Lower lobe of right lung (tissue), 2 donors: ENCODE data around the gene TES. TPM values are rescaled to one million over a fixed set of nuclear protein-coding genes. Genes with fewer than 3 reads are reported as not detected.

Source experiments
- ATAC-seq, 2 donors: fragments of 200-7000 bp; cut with Tn5 transposase; one replicate each; pipeline ENCODE4 v1.9.1; 2020 to 2022; ENCODE audit warnings: mild to moderate bottlenecking in 2 of 2, moderate library complexity in 2 of 2
- DNase-seq: peaks from one replicate; pipeline ENCODE4 v3.0.0-alpha.2; 2020
- H3K27ac ChIP-seq: fragments of 200-600 bp; one replicate; pipeline ENCODE4 v1.8.0; 2022
- H3K27me3 ChIP-seq: fragments of 200-600 bp; one replicate; pipeline ENCODE4 v1.8.0; 2022; ENCODE audit warnings: low read depth
- H3K36me3 ChIP-seq: fragments of 200-600 bp; one replicate; pipeline ENCODE4 v1.8.0; 2022; ENCODE audit warnings: mild to moderate bottlenecking
- H3K4me1 ChIP-seq: fragments of 200-600 bp; one replicate; pipeline ENCODE4 v1.8.0; 2022
- H3K4me3 ChIP-seq: fragments of 200-600 bp; one replicate; pipeline ENCODE4 v1.8.0; 2022; ENCODE audit warnings: mild to moderate bottlenecking
- H3K9me3 ChIP-seq: fragments of 200-600 bp; one replicate; pipeline ENCODE4 v1.8.0; 2022
- intact Hi-C: fragments of 100-400 bp; cut with DNase I; formaldehyde crosslinking; loops from one replicate; pipeline ENCODE4 v1.11.0; 2022
- total RNA-seq: library from RNA; stranded (reverse); fragmentation: NEBNext Ultra II Directional; extraction: Animal tissue kit (Norgen Biotek cat#: 25700); gene quantifications from one replicate; pipeline ENCODE4 v1.2.1, GENCODE V29; 2021
- TF ChIP-seq, protein P1 (sequence below): fragments of 200-600 bp; IDR thresholded peaks from one replicate; pipeline ENCODE4 v1.8.0; 2022; ENCODE audit warnings: antibody characterized with exemption, mild to moderate bottlenecking
- donor health status: DM: no; HTN: yes; CAD: no; lungs with severe emphysema.

TES gene
- total RNA-seq, 1 donor from 2014 or later: 74.5 TPM

DNA sequence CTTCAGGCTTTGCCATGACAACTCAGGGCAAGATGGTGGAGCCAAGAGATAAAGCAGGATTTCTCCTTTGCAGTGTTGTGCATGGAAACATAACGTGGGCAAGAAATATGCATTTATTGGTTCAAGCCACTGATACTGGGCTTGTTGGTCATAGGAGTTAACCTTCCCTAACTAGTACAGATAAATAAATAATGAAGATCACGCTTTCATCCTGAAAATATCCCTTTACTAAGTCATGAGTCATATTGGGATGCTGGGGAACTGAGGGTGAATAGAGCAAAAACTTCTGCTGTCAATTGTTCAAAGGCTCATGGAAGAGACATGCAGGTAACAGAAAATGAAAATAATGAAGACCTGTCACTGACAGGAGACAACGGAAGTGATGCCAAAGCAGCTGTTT, 55.5 kb downstream of the TES start:
- Histone ChIP-seq H3K27ac (no peak overlapping the region), H3K36me3 (no peaks in the 10 kb centered on the region), H3K4me1 (peaks cover 6% of the 10 kb centered on the region), H3K9me3 (no peaks in the 10 kb centered on the region), H3K4me3 (no peak overlapping the region), H3K27me3 (no peaks in the 10 kb centered on the region)
- intact Hi-C loops: loop anchor here (10.0 kb wide), 1 partner anchor 259 kb away; the partner anchor contains the start of gene CAV1
- TF ChIP-seq, protein P1, sequence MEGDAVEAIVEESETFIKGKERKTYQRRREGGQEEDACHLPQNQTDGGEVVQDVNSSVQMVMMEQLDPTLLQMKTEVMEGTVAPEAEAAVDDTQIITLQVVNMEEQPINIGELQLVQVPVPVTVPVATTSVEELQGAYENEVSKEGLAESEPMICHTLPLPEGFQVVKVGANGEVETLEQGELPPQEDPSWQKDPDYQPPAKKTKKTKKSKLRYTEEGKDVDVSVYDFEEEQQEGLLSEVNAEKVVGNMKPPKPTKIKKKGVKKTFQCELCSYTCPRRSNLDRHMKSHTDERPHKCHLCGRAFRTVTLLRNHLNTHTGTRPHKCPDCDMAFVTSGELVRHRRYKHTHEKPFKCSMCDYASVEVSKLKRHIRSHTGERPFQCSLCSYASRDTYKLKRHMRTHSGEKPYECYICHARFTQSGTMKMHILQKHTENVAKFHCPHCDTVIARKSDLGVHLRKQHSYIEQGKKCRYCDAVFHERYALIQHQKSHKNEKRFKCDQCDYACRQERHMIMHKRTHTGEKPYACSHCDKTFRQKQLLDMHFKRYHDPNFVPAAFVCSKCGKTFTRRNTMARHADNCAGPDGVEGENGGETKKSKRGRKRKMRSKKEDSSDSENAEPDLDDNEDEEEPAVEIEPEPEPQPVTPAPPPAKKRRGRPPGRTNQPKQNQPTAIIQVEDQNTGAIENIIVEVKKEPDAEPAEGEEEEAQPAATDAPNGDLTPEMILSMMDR: no peak
- DNase-seq: no peak
- ATAC-seq: no peak

DNA sequence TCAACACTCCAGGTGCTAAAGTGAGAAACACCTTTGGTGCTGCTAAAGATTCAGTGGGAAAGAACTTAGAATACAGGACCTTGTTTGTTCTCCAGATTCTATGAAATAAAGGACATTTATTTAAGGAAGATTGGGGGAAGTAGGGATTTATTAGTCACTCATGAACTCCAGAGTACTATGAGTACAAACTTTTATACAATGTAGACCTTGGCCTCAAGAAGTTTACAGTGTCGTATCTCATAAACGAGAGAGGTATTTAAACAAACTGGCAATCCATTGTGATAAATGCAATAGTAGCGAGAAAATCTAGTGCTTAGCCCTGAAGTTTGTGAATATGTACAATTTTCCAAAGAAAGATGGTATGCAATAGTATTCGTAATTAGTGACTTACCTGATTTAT, 59.1 kb downstream of the TES start:
- Histone ChIP-seq H3K27me3 (no peaks in the 10 kb centered on the region), H3K27ac (no peak overlapping the region), H3K36me3 (no peaks in the 10 kb centered on the region), H3K4me1 (peaks cover 22% of the 10 kb centered on the region), H3K9me3 (no peaks in the 10 kb centered on the region), H3K4me3 (no peak overlapping the region)
- DNase-seq (no peak), ATAC-seq (no peak)
- TF ChIP-seq, protein P1: no peak
- intact Hi-C loops: loop anchor here (10.0 kb wide), 1 partner anchor 255 kb away; the partner anchor contains the start of gene CAV1

DNA sequence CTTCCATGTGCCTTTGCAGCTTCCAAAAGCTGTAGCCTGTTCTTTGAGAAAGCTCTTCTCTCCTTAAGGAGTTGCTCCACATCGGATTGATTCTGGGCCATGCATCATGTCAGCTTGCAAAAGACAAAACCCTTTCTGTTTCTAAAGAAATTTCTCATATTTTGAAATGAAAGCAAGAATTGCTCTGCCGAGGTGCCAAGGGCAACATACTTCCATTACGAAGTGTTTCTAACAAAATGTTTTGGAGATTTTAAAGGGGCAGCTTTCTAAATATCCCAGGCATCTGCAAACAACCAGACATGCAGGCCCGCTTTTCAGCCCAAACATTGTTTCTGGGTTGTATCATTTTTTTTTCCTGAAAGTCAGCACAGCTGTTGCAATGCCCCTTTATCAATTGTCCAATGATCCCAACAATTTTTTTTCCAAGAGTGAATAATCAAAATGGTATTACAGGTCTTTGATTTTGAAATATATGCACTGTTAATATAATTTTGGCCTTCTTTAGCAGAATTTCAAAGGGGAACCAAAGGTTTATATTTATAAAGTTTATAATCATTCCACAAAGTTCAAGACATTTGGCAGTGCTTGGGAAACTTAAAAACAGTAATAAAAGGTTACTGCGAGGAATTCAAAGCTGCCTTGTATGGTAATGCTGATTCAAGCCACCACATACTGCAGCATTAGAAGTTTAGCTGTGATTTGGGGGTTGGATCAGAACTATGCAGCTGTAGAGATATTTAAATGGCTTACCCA, 61.0 kb downstream of the TES start:
- no peak overlapping the region for H3K4me3 ChIP-seq
- TF ChIP-seq, protein P1: no peak
- H3K27ac ChIP-seq: peak overlapping the region; percentile 64
- no peaks in the 10 kb centered on the region for H3K36me3 ChIP-seq
- H3K4me1 ChIP-seq: peaks cover 22% of the 10 kb centered on the region
- no peaks in the 10 kb centered on the region for H3K27me3 ChIP-seq
- H3K9me3 ChIP-seq: no peaks in the 10 kb centered on the region
- DNase-seq: no peak
- peak in 1 of 2 donors; percentile 58 for ATAC-seq
- intact Hi-C loops: no loop called here

DNA sequence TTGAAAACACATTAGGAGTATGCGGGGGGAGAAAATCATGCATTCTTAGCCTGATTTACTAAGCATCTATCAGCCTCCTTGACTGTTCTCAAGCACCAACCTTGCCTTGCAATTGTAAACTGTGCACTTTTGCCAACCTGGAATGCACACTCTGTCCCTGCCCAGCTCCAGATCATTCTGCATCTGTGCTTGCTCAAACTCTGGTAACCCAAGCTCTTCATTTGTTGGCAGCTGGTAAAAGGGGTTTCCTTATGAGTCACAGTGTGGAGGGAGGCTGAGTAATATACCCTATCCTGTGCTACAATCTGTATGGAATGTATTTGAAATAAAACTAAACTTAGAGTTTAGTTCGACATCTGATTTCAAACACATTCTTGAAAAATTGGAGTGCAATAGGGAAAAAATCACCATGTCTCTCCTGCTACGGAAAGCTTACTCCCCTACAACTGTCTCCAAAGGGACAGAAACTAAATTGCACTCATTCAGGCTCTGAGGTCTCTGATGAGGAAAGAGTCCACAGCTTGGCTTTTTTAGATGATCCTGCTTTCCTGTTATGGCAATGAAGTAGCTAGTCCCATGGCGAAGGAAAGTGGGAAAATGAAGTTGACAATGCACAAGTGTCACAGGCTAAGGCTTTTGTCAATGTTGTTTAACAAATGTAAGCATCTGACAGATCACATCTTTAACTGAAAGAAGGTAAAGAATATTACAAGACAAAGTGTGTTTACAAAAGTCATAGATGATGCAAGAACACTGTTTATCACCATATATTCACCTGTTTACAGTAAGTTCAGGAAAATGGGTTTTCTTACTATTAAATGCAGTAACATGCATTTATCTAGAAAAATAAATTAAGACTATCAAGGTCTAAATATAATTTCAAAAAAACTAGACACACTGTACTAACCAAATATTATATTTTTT, 61.9 kb downstream of the TES start:
- H3K27me3 ChIP-seq: no peaks in the 10 kb centered on the region
- H3K27ac ChIP-seq: peak overlapping the region; percentile 64
- peak; percentile 96 to 97 for ATAC-seq
- TF ChIP-seq, protein P1: no peak
- H3K4me1 ChIP-seq: peaks cover 22% of the 10 kb centered on the region
- intact Hi-C loops: no loop called here
- no peaks in the 10 kb centered on the region for H3K9me3 ChIP-seq
- no peaks in the 10 kb centered on the region for H3K36me3 ChIP-seq
- no peak overlapping the region for H3K4me3 ChIP-seq
- no peak for DNase-seq

- Histone ChIP-seq H3K4me3 (no peak overlapping the region), H3K27ac (peak overlapping the region; percentile 8), H3K27me3 (no peaks in the 10 kb centered on the region), H3K9me3 (no peaks in the 10 kb centered on the region), H3K4me1 (peaks cover 22% of the 10 kb centered on the region), H3K36me3 (no peaks in the 10 kb centered on the region)
- DNase-seq (no peak), ATAC-seq (peak; percentile 39 to 62)
- intact Hi-C loops: no loop called here
- TF ChIP-seq, protein P1: no peak
These were observed 63.1 kb downstream of the TES start for GRCh38 chr7:116273283-116273917.
